ENCODE data around the gene GPM6B.

The GPM6B gene

DNA sequence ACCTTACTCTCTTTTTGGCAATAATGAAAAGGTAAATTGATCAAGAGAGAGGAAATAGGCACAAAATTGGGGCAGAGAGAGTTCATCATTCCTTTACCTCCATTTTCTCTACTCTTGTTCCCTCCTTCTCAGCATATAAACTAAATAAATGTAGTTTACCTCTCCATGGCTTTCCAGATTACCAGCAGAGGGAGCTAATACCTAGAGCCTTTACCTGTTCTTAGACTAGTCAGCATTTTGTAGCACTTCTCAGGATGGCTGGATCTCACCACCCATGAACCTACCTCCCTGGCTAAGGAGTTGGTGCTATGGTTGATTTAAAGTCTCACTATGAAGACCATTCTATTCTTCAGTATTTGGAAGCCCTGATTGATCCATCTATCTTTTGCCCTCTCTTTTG, 66.7 kb downstream of the GPM6B start:
- DNase-seq (ENCODE audit: extremely low spot score) = peak; percentile 40
- ChIA-PET POLR2A (no interaction called here), CTCF (interaction anchor here (0.8 to 1.9 kb wide), 4 partner anchors 14 to 282 kb away, joined by 3 to 8 read pairs (median 4); no protein-coding TSS in a partner anchor)
- TF ChIP-seq SUZ12 (IDR thresholded peaks at IDR 0.05) = no peak
- TF ChIP-seq LEF1 (IDR thresholded peaks at IDR 0.05; ENCODE audit: borderline replicate concordance) = no peak
- TF ChIP-seq ELF4 (IDR thresholded peaks at IDR 0.05) = no peak
- TF ChIP-seq ARNT (IDR thresholded peaks at IDR 0.05) = no peak
- no peak for TF ChIP-seq CTBP1 (IDR thresholded peaks at IDR 0.05; ENCODE audit: borderline replicate concordance)
- TF ChIP-seq, protein P1, sequence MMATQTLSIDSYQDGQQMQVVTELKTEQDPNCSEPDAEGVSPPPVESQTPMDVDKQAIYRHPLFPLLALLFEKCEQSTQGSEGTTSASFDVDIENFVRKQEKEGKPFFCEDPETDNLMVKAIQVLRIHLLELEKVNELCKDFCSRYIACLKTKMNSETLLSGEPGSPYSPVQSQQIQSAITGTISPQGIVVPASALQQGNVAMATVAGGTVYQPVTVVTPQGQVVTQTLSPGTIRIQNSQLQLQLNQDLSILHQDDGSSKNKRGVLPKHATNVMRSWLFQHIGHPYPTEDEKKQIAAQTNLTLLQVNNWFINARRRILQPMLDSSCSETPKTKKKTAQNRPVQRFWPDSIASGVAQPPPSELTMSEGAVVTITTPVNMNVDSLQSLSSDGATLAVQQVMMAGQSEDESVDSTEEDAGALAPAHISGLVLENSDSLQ (IDR thresholded peaks at IDR 0.05) = no peak

- CTCF ChIA-PET = no interaction called here
- DNase-seq (ENCODE audit: extremely low spot score) = no peak
- no peak for TF ChIP-seq ELF4 (IDR thresholded peaks at IDR 0.05)
- TF ChIP-seq, protein P1 (IDR thresholded peaks at IDR 0.05) = no peak
- POLR2A ChIA-PET = no interaction called here
Observed at GRCh38 chrX:13748486-13748885, 68.4 kb downstream of the GPM6B start.

- TF ChIP-seq FOXA1 (IDR thresholded peaks at IDR 0.05) (no peak), L3MBTL2 (conservative IDR thresholded peaks at IDR 0.05) (no peak)
- TF ChIP-seq, protein P1 (IDR thresholded peaks at IDR 0.05) = 0 out of 2 replicates have a peak, but pooled peaks have one; percentile 15
- ChIA-PET POLR2A (no interaction called here), CTCF (no interaction called here)
- DNase-seq (ENCODE audit: extremely low spot score) = peak; percentile 29
Observed at GRCh38 chrX:13747836-13748235, 69.1 kb downstream of the GPM6B start.

DNA sequence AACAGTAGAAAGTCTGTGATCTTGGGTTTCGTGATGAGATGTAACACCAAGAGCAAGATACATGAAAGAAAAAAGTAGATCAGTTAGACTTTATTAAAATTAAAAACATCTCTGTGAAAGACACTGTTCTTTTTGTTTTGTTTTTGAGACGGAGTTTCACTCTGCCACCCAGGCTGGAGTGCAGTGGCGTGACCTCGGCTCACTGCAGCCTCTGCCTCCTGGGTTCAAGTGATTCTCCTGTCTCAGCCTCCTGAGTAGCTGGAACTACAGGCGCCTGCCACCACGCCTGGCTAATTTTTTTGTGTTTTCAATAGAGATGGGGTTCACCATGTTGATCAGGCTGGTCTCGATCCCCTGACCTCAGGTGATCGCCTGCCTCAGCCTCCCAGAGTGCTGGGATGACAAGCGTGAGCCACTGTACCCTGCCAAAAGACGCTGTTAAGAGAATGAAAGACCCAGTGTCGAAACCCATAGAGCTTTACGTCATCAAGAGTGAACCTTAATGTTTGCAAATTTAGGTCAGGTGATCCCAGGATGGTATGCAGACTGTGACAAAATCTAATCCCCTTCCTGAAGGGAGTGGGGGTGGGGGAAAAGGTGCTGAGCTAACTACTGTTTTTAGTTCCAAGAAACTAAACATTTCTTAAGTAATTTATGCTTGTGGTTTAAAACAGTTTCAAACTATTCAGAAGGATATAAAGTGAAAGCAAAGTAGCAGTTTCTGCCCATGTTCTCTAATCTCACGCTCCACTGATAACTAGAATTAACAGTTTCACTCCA, 74.3 kb downstream of the GPM6B start:
- POLR2A ChIA-PET = no interaction called here
- no peak for TF ChIP-seq ELF4 (IDR thresholded peaks at IDR 0.05)
- TF ChIP-seq SUZ12 (IDR thresholded peaks at IDR 0.05) = no peak
- TF ChIP-seq HDGF (IDR thresholded peaks at IDR 0.05; ENCODE audit: borderline replicate concordance) = no peak
- no peak for TF ChIP-seq ZNF384 (IDR thresholded peaks at IDR 0.05)
- no peak for TF ChIP-seq SP1 (IDR thresholded peaks at IDR 0.05)
- no peak for TF ChIP-seq FOXM1 (IDR thresholded peaks at IDR 0.05; ENCODE audit: borderline replicate concordance)
- TF ChIP-seq, protein P1 (IDR thresholded peaks at IDR 0.05) = no peak
- no peak for TF ChIP-seq TARDBP (IDR thresholded peaks at IDR 0.05)
- no peak for TF ChIP-seq NFRKB (IDR thresholded peaks at IDR 0.05)
- TF ChIP-seq CTBP1 (IDR thresholded peaks at IDR 0.05; ENCODE audit: borderline replicate concordance) = no peak
- no peak for TF ChIP-seq FOXA1 (IDR thresholded peaks at IDR 0.05)
- TF ChIP-seq L3MBTL2 (conservative IDR thresholded peaks at IDR 0.05) = no peak
- no peak for TF ChIP-seq BHLHE40 (IDR thresholded peaks at IDR 0.05; ENCODE audit: borderline replicate concordance)
- no peak for TF ChIP-seq ARNT (IDR thresholded peaks at IDR 0.05)
- TF ChIP-seq LEF1 (IDR thresholded peaks at IDR 0.05; ENCODE audit: borderline replicate concordance) = no peak
- TF ChIP-seq FOXK2 (IDR thresholded peaks at IDR 0.05) = no peak
- CTCF ChIA-PET = no interaction called here
- DNase-seq (ENCODE audit: extremely low spot score) = no peak

DNA sequence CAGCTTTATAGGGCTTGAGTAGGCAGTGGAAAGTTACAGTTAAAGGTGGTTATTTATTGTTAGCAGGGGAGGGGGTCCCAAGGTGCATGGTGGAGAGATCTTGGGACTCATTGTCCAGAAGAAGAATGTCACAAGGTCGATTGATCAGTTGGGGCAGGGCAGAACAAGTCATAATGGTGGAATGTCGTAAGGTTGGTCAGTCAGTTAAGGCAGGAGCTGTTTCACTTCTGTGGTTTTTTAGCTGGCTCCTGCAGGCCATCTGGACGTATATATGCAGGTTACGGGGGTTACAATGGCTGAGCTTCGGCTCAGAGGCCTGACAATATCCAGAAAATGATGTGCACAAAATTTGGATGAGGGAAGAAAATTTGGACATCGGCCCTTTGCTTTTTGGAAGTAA, 75.2 kb downstream of the GPM6B start:
- POLR2A ChIA-PET = no interaction called here
- no peak for DNase-seq (ENCODE audit: extremely low spot score)
- CTCF ChIA-PET = interaction anchor here (0.8 kb wide), 1 partner anchor 18 kb away, joined by 4 read pairs; no protein-coding TSS in a partner anchor
- TF ChIP-seq BHLHE40 (IDR thresholded peaks at IDR 0.05; ENCODE audit: borderline replicate concordance) = no peak
- TF ChIP-seq FOXA1 (IDR thresholded peaks at IDR 0.05) = no peak
- no peak for TF ChIP-seq LEF1 (IDR thresholded peaks at IDR 0.05; ENCODE audit: borderline replicate concordance)
- no peak for TF ChIP-seq FOXM1 (IDR thresholded peaks at IDR 0.05; ENCODE audit: borderline replicate concordance)
- TF ChIP-seq SP1 (IDR thresholded peaks at IDR 0.05) = no peak
- TF ChIP-seq, protein P1 (IDR thresholded peaks at IDR 0.05) = no peak
- TF ChIP-seq ZNF384 (IDR thresholded peaks at IDR 0.05) = no peak
- TF ChIP-seq NFRKB (IDR thresholded peaks at IDR 0.05) = no peak
- no peak for TF ChIP-seq HDGF (IDR thresholded peaks at IDR 0.05; ENCODE audit: borderline replicate concordance)
- no peak for TF ChIP-seq TARDBP (IDR thresholded peaks at IDR 0.05)
- TF ChIP-seq FOXK2 (IDR thresholded peaks at IDR 0.05) = no peak
- no peak for TF ChIP-seq CTBP1 (IDR thresholded peaks at IDR 0.05; ENCODE audit: borderline replicate concordance)
- no peak for TF ChIP-seq SUZ12 (IDR thresholded peaks at IDR 0.05)
- no peak for TF ChIP-seq ARNT (IDR thresholded peaks at IDR 0.05)
- TF ChIP-seq L3MBTL2 (conservative IDR thresholded peaks at IDR 0.05) = no peak
- TF ChIP-seq ELF4 (IDR thresholded peaks at IDR 0.05) = no peak
